Measurements from ENCODE around the gene KLHDC2. TPM values are rescaled to one million over a fixed set of nuclear protein-coding genes. Genes with fewer than 3 reads are reported as not detected.
A peak's percentile ranks its signal among the peaks of the same experiment; 100 is the strongest.
"Not testable (repeated sequence)": the region's sequence is repeated elsewhere in the genome, so short reads cannot be mapped to it uniquely, and the experiment has no call there.

The KLHDC2 gene
- total RNA-seq, 1 donor from 2014 or later, result 11.7 TPM

GRCh38 chr14:49745191-49745590 is 22.8 kb upstream of the KLHDC2 start:
- Histone ChIP-seq H3K4me3 (no peak overlapping the region), H3K27me3 (no peaks in the 10 kb centered on the region), H3K9me3 (no peaks in the 10 kb centered on the region), H3K27ac (no peak overlapping the region), H3K36me3 (peaks cover 25 to 51% of the 10 kb centered on the region in 2 donors), H3K4me1 (no peaks in the 10 kb centered on the region)
- intact Hi-C loops (cut with DNase I), result no loop called here
- no peak for TF ChIP-seq CTCF (IDR thresholded peaks at IDR 0.05)
- no peak for DNase-seq (ENCODE audit: low spot score in 2 of 2)

- intact Hi-C loops (cut with DNase I); H3K4me3 ChIP-seq; H3K9me3 ChIP-seq; DNase-seq (ENCODE audit: low spot score in 2 of 2); H3K27me3 ChIP-seq; H3K4me1 ChIP-seq; H3K27ac ChIP-seq: not testable (repeated sequence)
- peaks cover 15 to 38% of the 10 kb centered on the region in 2 donors for H3K36me3 ChIP-seq
Observed at GRCh38 chr14:49746476-49746875, 21.5 kb upstream of the KLHDC2 start.

- no peaks in the 10 kb centered on the region for H3K4me1 ChIP-seq
- H3K27me3 ChIP-seq, result no peaks in the 10 kb centered on the region
- H3K36me3 ChIP-seq, result no peaks in the 10 kb centered on the region
- no peak for DNase-seq (ENCODE audit: low spot score in 2 of 2)
- H3K9me3 ChIP-seq, result no peaks in the 10 kb centered on the region
- H3K4me3 ChIP-seq, result no peak overlapping the region
- intact Hi-C loops (cut with DNase I), result no loop called here
- H3K27ac ChIP-seq, result no peak overlapping the region
- no peak for TF ChIP-seq CTCF (IDR thresholded peaks at IDR 0.05)
Observed at GRCh38 chr14:49754570-49755097, 13.3 kb upstream of the KLHDC2 start.

- intact Hi-C loops (cut with DNase I), result no loop called here
- Histone ChIP-seq H3K27ac (no peak overlapping the region), H3K4me3 (no peak overlapping the region), H3K27me3 (no peaks in the 10 kb centered on the region), H3K4me1 (no peaks in the 10 kb centered on the region), H3K9me3 (no peaks in the 10 kb centered on the region), H3K36me3 (no peaks in the 10 kb centered on the region)
- no peak for DNase-seq (ENCODE audit: low spot score in 2 of 2)
- no peak for TF ChIP-seq CTCF (IDR thresholded peaks at IDR 0.05)
Observed at GRCh38 chr14:49755378-49755777, 12.6 kb upstream of the KLHDC2 start.

GRCh38 chr14:49761839-49762551 is 6.0 kb upstream of the KLHDC2 start:
- H3K27me3 ChIP-seq, result no peaks in the 10 kb centered on the region
- H3K4me3 ChIP-seq, result no peak overlapping the region
- TF ChIP-seq CTCF (IDR thresholded peaks at IDR 0.05), result no peak
- intact Hi-C loops (cut with DNase I), result no loop called here
- H3K4me1 ChIP-seq, result peaks cover 0 to 4% of the 10 kb centered on the region in 2 donors
- H3K27ac ChIP-seq, result no peak overlapping the region
- no peaks in the 10 kb centered on the region for H3K9me3 ChIP-seq
- no peaks in the 10 kb centered on the region for H3K36me3 ChIP-seq
- DNase-seq (ENCODE audit: low spot score in 2 of 2), result no peak

GRCh38 chr14:49766839-49767238 is 1.1 kb upstream of the KLHDC2 start:
- no peak for DNase-seq (ENCODE audit: low spot score in 2 of 2)
- H3K27ac ChIP-seq, result peak overlapping the region; percentile 94 to 97
- no peak for TF ChIP-seq CTCF (IDR thresholded peaks at IDR 0.05)
- peak overlapping the region; percentile 83 to 94 for H3K4me3 ChIP-seq
- intact Hi-C loops (cut with DNase I), result loop anchor here (2.0 to 5.0 kb wide), 2 partner anchors 74 to 900 kb away; partner anchors contain the start of genes KLHDC1 and SAV1
- H3K36me3 ChIP-seq, result peaks cover 3 to 5% of the 10 kb centered on the region in 2 donors
- H3K27me3 ChIP-seq, result no peaks in the 10 kb centered on the region
- peaks cover 0 to 24% of the 10 kb centered on the region in 2 donors for H3K4me1 ChIP-seq
- no peaks in the 10 kb centered on the region for H3K9me3 ChIP-seq

Data from ascending aorta (tissue), 2 donors.